NCI-H526 (cell line): ENCODE measurements around the gene TATDN2.
"Not testable (repeated sequence)": the region's sequence is repeated elsewhere in the genome, so short reads cannot be mapped to it uniquely, and the experiment has no call there.

Experiments used
- DNase-seq, 2 experiments: peaks; one replicate each; lab custom pipeline; 2025; lab: John Stamatoyannopoulos, UW

Gene TATDN2

GRCh38 chr3:10268116-10268515, 19.9 kb downstream of the TATDN2 start:
- DNase-seq: no peak

- DNase-seq: no peak
These were observed 20.7 kb downstream of the TATDN2 start for GRCh38 chr3:10268930-10269329.

DNA sequence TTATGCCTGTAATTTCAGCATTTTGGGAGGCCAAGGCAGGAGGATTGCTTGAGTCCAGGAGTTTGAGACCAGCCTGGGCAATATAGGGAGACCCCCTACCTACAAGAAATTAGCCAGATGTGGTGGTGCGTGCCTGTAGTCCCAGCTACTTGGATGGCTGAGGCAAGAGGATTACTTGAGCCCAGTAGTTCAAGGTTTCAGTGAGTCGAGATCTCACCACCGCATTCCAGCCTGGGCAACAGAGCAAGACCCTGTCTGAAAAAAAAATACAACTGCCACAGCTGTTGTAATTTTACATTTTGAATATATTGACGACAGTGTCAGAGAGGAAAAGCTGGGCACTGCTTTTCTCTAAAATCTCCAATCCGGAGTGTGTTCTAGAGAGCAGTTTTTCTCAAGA, 21.2 kb downstream of the TATDN2 start:
- no peak for DNase-seq

GRCh38 chr3:10272476-10272875, 24.2 kb downstream of the TATDN2 start:
- not testable (repeated sequence) for DNase-seq

GRCh38 chr3:10272977-10273376, 24.7 kb downstream of the TATDN2 start:
- DNase-seq: peak; percentile 22 to 46

DNA sequence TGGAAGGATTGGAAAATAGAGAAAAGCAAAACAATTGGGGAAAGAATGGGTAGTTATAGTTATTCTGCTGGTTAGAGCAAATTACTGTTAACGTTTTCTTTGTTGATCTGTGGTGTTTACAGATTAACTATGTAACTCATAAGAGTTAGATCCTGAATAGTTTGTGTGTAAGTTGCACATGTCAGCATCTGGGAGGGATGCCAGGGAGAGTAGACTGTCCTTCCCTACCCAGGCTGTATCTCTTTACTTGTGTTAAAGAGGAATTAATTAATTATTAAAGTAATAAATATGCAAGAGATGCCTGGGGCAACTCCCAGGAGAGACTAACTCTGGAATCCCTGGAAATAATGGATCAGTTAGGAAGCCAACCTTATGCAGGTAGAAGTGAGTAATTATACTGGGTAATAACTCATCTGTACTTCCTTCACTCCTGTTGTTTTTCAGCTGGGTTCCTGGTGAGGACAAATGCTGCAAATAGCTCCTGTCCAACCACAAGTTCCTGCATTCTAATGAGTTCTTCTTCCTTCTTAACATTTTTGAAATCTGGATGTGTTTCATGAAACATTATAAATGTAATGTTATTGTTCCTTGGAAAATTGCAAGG, 25.5 kb downstream of the TATDN2 start:
- no peak for DNase-seq

- DNase-seq: no peak
These were observed 26.3 kb downstream of the TATDN2 start for GRCh38 chr3:10274601-10275000.

- no peak for DNase-seq
These were observed 28.9 kb downstream of the TATDN2 start for GRCh38 chr3:10277115-10277625.

- DNase-seq: no peak
These were observed 30.2 kb downstream of the TATDN2 start for GRCh38 chr3:10278501-10278900.

- DNase-seq: no peak
These were observed 31.3 kb downstream of the TATDN2 start for GRCh38 chr3:10279384-10280176.

- DNase-seq: no peak
These were observed 31.9 kb downstream of the TATDN2 start for GRCh38 chr3:10280177-10280529.

- no peak for DNase-seq
These were observed 32.3 kb downstream of the TATDN2 start for GRCh38 chr3:10280571-10280970.

DNA sequence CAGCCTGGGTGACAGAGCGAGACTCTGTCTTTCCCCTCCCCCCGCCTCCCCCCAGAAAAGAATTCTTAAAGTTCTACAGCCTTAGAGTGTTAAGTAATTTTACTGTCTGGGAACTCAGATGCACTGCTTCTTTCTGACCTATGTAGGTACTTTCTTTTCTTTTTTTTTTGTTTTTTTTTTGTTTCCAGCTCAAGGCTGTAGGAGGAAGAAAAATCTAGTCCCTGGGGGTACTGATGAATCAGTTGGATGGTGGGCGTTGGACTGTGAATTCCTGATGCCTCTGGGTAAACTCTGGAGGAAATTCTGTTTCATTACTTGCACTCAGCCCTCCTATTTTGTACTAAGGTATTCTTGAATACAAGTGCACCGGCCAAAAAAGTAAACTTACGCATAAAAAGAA, 33.7 kb downstream of the TATDN2 start:
- no peak for DNase-seq

GRCh38 chr3:10283638-10284037, 35.4 kb downstream of the TATDN2 start:
- DNase-seq: no peak

- DNase-seq: no peak
These were observed 36.2 kb downstream of the TATDN2 start for GRCh38 chr3:10284496-10284895.

DNA sequence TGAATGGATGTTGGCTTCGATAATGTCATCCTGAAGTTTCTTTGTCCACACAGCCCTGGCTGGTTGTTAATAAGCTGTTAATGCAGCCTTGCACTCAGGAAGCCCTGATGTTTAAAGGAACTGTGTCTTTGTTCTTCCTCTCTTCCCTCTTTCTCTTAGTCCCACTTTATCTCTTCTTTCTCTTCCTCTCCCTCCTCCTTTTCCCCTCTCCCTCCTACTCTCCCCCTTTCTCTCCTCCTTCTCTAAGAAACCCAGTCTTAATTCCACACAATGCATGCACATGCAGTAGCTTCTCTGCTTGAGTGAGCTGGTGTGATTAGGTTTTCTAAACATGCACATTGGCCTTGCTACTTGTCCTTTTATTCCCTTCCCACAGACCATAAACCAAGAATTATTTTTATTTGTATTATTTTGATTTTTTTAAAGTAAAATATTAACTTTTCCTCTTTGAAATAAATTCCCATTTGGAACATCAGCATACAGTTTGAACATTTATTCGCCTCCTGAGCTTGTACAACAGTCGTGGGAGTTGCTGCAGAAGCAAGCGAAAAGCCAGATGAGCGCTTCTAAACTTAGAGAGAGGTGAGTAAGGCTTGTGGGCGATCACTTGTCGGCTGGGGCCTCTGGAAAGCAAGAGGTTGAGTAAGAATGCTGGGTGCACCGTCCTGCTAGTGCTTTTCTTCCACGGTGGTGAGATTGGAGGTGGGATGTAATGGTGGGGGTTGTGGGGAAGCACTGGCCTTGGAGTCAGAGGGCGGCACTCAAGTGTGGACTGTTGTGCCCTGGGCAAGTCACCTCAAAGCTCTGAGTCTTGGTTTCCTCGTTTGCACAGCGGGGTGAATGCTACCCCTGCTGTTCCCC, 37.2 kb downstream of the TATDN2 start:
- DNase-seq: no peak

DNA sequence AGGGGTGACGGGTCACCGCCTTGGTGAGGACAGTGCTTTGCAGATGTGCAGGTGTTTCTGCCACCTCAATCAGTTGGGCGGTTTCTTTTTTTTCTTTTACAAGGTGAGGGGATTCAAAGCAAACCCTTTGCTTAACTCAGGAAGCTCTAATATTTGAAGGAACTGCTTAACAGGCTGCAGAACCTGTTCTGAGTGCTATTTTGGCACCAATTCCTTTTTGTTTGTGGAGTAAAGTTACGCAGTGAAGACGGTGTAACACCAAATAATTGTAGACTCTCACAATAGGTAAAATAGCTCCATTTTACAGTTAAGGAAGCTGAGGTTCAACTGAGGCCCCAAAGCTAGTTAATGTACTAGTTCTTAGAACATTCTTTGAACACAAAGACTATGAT, 37.9 kb downstream of the TATDN2 start:
- DNase-seq: no peak

DNA sequence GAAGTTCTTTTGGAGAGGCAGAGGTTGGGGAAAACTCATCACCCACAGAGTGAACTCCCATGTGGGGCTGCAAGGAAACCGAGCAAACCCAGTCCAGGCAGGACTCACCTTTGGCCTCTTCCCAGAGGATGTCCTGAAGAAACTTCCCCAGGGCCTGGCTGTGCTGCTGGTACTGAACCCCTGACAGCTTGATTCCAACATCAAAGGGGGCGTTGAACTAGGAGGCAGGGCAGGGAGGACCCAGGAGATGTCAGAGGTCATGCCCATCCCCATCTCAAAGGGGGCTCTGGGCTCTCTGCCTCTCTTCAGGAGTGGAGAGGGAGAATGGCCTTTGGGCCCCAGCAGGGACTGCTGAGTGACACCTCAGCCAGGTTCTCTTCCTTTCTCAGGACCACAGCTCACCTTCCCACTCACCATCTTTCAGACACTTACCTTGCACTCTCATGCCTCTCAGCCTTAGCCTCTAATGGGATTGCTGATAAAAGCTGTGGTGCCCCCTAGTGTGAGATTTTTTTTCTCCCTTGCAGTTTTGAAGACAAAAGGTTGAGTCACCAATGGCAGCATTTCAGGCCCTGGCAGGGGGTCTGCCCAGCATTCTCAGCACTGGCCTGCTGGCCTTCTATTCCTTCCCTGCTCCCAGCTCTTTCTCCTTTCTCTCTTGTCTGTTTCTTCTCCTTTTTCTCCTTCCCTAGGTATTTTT, 38.5 kb downstream of the TATDN2 start:
- peak; percentile 13 to 76 for DNase-seq

GRCh38 chr3:10287936-10288574, 39.8 kb downstream of the TATDN2 start:
- no peak for DNase-seq

DNA sequence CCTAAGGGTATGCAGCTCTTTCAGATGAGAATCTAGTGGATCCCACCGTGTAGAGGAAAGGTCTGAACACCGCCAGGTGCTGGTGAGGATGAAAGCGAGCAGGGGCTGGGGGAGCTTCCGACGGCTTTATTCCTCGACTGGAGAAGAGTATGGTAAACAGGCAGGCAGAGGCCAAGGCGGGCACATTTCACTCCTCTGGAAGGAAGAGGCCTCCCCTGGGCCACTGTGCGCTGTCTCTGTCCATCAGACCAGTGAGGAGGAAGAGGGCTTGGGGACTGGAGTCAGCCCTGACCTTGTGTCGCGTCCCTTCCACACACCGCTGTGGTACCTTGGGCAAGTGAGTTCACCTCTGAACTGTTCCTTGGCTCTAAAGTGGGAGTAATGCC, 40.3 kb downstream of the TATDN2 start:
- no peak for DNase-seq

DNA sequence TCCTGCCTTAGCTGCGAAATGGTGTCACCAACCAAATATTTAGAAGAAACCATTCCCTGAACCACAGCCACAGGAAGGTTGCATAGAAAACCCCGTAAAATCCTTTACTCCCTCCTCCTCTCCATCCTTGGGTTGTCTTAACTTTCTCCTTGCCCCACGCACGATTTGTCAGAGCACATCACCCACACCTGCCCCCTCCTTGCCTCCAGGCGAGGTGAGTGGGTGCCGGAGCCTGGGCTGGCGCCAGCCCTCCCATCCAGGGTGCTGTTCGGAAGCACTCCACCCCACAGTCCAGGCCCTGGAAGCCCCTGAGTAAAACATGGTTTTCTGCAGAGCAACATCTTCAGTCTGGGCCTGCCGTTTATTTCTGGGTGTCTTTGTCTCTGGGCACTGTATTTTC, 40.8 kb downstream of the TATDN2 start:
- DNase-seq: no peak
